ENCODE data around the gene TICAM1. TPM values are rescaled to one million over a fixed set of nuclear protein-coding genes. Genes with fewer than 3 reads are reported as not detected.
"Not testable (repeated sequence)": the region's sequence is repeated elsewhere in the genome, so short reads cannot be mapped to it uniquely, and the experiment has no call there.

The TICAM1 gene
- total RNA-seq, 1 experiment from 2014 or later: 9.9 TPM

DNA sequence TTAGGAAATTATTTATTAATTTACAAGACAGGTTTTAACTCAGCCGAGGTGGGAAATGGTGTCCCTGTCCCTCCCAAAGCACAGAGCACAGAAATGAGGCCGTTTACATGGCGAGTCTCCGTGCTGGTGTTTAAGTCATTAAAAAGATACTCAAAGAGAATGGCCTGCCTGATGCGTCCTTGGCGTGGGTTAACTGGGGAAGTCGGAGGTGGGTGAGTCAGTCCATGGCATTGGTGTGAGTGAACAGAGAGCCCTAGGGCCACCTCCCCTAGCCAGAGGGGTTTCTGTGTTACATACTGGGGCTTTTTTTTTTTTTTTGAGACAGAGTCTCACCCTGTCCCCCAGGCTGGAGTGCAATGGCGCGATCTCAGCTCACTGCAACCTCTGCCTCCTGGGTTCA lies 36.1 kb downstream of the TICAM1 start:
- ChIA-PET CTCF (no interaction called here), POLR2A (ENCODE audit: unreplicated experiment) (no interaction called here)
- Histone ChIP-seq H3K79me2 (ENCODE audit: low read depth) (peaks cover 47% of the 10 kb centered on the region), H3F3A (ENCODE audit: insufficient read depth, low read depth) (peaks cover 6% of the 10 kb centered on the region; the same call in 1 of the 2 replicates), H3K9me3 (ENCODE audit: insufficient read depth, low read depth) (no peaks in the 10 kb centered on the region), H2AFZ (no peak overlapping the region), H4K20me1 (ENCODE audit: insufficient read depth) (no peaks in the 10 kb centered on the region), H3K27me3 (ENCODE audit: insufficient read depth, low read depth) (no peaks in the 10 kb centered on the region), H3K4me1 (replicated peaks; ENCODE audit: insufficient read depth) (peaks cover 13% of the 10 kb centered on the region; the same call in 1 of the 2 replicates), H3K4me3 (no peak overlapping the region), H3K9me2 (ENCODE audit: insufficient read depth) (no peaks in the 10 kb centered on the region), H3K27ac (no peak overlapping the region), H3K36me3 (ENCODE audit: low read depth) (no peaks in the 10 kb centered on the region), H3K4me2 (no peak overlapping the region)
- intact Hi-C loops (cut with micrococcal nuclease; ENCODE audit: unreplicated experiment): no loop called here
- no TSS peak for BruUV-seq (replicated peaks)
- no peak for DNase-seq
- TF ChIP-seq, protein P1, sequence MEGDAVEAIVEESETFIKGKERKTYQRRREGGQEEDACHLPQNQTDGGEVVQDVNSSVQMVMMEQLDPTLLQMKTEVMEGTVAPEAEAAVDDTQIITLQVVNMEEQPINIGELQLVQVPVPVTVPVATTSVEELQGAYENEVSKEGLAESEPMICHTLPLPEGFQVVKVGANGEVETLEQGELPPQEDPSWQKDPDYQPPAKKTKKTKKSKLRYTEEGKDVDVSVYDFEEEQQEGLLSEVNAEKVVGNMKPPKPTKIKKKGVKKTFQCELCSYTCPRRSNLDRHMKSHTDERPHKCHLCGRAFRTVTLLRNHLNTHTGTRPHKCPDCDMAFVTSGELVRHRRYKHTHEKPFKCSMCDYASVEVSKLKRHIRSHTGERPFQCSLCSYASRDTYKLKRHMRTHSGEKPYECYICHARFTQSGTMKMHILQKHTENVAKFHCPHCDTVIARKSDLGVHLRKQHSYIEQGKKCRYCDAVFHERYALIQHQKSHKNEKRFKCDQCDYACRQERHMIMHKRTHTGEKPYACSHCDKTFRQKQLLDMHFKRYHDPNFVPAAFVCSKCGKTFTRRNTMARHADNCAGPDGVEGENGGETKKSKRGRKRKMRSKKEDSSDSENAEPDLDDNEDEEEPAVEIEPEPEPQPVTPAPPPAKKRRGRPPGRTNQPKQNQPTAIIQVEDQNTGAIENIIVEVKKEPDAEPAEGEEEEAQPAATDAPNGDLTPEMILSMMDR (conservative IDR thresholded peaks at IDR 0.05): no peak
- no peak for TF ChIP-seq EZH2 (IDR thresholded peaks at IDR 0.05; ENCODE audit: low read depth)

DNA sequence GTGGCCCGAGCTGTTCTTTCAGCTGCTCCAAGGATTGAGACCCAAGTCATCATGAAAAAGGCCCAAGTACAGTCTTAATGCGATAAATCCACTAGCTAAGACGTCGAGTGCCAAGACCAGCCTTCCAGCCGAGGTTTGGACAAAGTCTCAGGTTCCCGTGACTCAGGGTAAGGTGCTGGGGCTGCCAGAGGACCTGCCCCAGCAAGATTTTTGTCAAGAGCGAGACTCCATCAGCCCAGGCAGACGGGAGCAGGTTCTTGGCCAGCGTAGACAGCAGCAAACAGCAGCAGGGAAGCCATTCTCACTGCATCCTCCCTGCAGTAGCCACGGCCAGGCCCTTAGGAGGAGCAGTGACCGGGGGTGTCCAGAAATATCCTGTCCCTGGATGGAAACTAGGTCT lies 36.5 kb downstream of the TICAM1 start:
- H3K4me2 ChIP-seq: no peak overlapping the region
- BruUV-seq (replicated peaks): no TSS peak
- no peaks in the 10 kb centered on the region for H4K20me1 ChIP-seq (ENCODE audit: insufficient read depth)
- DNase-seq: no peak
- POLR2A ChIA-PET (ENCODE audit: unreplicated experiment): no interaction called here
- TF ChIP-seq, protein P1 (conservative IDR thresholded peaks at IDR 0.05): no peak
- no peak for TF ChIP-seq EZH2 (IDR thresholded peaks at IDR 0.05; ENCODE audit: low read depth)
- H3K79me2 ChIP-seq (ENCODE audit: low read depth): peaks cover 47% of the 10 kb centered on the region
- CTCF ChIA-PET: no interaction called here
- intact Hi-C loops (cut with micrococcal nuclease; ENCODE audit: unreplicated experiment): no loop called here
- 0 out of 2 replicates have a peak, but pooled peaks cover 8% of the 10 kb centered on the region for H3K4me1 ChIP-seq (replicated peaks; ENCODE audit: insufficient read depth)
- no peaks in the 10 kb centered on the region for H3K27me3 ChIP-seq (ENCODE audit: insufficient read depth, low read depth)
- H3K27ac ChIP-seq: no peak overlapping the region
- H3K36me3 ChIP-seq (ENCODE audit: low read depth): no peaks in the 10 kb centered on the region
- peaks cover 2% of the 10 kb centered on the region; the same call in 1 of the 2 replicates for H3F3A ChIP-seq (ENCODE audit: insufficient read depth, low read depth)
- H3K4me3 ChIP-seq: no peak overlapping the region
- H3K9me3 ChIP-seq (ENCODE audit: insufficient read depth, low read depth): no peaks in the 10 kb centered on the region
- H3K9me2 ChIP-seq (ENCODE audit: insufficient read depth): no peaks in the 10 kb centered on the region
- H2AFZ ChIP-seq: no peak overlapping the region

DNA sequence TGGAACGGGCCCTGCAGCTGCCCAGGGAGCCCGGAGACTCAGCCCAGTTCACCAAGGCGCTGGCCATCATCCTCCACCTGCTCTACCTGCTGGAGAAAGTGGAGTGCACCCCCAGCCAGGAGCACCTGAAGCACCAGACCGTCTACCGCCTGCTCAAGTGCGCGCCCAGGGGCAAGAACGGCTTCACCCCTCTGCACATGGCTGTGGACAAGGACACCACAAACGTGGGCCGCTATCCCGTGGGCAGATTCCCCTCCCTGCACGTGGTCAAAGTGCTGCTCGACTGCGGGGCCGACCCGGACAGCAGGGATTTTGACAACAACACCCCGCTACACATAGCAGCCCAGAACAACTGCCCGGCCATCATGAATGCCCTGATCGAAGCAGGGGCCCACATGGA lies 38.2 kb downstream of the TICAM1 start:
- POLR2A ChIA-PET (ENCODE audit: unreplicated experiment); H2AFZ ChIP-seq; H3K27me3 ChIP-seq (ENCODE audit: insufficient read depth, low read depth); H3K4me3 ChIP-seq; H4K20me1 ChIP-seq (ENCODE audit: insufficient read depth); intact Hi-C loops (cut with micrococcal nuclease; ENCODE audit: unreplicated experiment); H3K4me1 ChIP-seq (replicated peaks; ENCODE audit: insufficient read depth); DNase-seq; CTCF ChIA-PET; H3F3A ChIP-seq (ENCODE audit: insufficient read depth, low read depth); H3K36me3 ChIP-seq (ENCODE audit: low read depth); H3K9me3 ChIP-seq (ENCODE audit: insufficient read depth, low read depth); BruUV-seq (replicated peaks); H3K9me2 ChIP-seq (ENCODE audit: insufficient read depth); H3K27ac ChIP-seq: not testable (repeated sequence)
- H3K4me2 ChIP-seq: peak overlapping the region; percentile 82; the same call in 1 of the 2 replicates
- H3K79me2 ChIP-seq (ENCODE audit: low read depth): peaks cover 47% of the 10 kb centered on the region

DNA sequence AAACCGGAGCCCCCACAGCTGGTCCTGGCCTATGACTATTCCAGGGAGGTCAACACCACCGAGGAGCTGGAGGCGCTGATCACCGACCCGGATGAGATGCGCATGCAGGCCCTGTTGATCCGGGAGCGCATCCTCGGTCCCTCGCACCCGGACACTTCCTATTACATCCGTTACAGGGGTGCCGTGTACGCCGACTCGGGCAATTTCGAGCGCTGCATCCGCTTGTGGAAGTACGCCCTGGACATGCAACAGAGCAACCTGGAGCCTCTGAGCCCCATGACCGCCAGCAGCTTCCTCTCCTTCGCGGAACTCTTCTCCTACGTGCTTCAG lies 38.7 kb downstream of the TICAM1 start:
- POLR2A ChIA-PET (ENCODE audit: unreplicated experiment); H2AFZ ChIP-seq; H3F3A ChIP-seq (ENCODE audit: insufficient read depth, low read depth); BruUV-seq (replicated peaks); H3K4me1 ChIP-seq (replicated peaks; ENCODE audit: insufficient read depth); H3K27ac ChIP-seq; H3K27me3 ChIP-seq (ENCODE audit: insufficient read depth, low read depth); H3K9me3 ChIP-seq (ENCODE audit: insufficient read depth, low read depth); DNase-seq; H4K20me1 ChIP-seq (ENCODE audit: insufficient read depth); H3K9me2 ChIP-seq (ENCODE audit: insufficient read depth); CTCF ChIA-PET; intact Hi-C loops (cut with micrococcal nuclease; ENCODE audit: unreplicated experiment); H3K36me3 ChIP-seq (ENCODE audit: low read depth): not testable (repeated sequence)
- Histone ChIP-seq H3K4me3 (peak overlapping the region; percentile 73; the same call in 1 of the 2 replicates), H3K4me2 (peak overlapping the region; percentile 82), H3K79me2 (ENCODE audit: low read depth) (peaks cover 47% of the 10 kb centered on the region)

DNA sequence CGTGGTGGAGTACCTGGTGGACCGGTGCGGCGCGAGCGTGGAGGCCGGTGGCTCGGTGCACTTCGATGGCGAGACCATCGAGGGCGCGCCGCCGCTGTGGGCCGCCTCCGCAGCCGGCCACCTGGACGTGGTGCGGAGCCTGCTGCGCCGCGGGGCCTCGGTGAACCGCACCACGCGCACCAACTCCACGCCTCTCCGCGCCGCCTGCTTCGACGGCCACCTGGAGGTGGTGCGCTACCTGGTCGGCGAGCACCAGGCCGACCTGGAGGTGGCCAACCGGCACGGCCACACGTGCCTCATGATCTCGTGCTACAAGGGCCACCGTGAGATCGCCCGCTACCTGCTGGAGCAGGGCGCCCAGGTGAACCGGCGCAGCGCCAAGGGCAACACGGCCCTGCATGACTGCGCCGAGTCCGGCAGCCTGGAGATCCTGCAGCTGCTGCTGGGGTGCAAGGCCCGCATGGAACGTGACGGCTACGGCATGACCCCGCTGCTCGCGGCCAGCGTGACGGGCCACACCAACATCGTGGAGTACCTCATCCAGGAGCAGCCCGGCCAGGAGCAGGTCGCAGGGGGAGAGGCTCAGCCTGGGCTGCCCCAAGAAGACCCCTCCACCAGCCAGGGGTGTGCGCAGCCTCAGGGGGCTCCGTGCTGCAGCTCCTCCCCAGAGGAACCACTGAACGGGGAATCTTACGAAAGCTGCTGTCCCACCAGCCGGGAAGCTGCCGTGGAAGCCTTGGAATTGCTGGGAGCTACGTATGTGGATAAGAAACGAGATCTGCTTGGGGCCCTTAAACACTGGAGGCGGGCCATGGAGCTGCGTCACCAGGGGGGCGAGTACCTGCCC lies 39.3 kb downstream of the TICAM1 start:
- H3K4me1 ChIP-seq (replicated peaks; ENCODE audit: insufficient read depth); H4K20me1 ChIP-seq (ENCODE audit: insufficient read depth); H3K9me2 ChIP-seq (ENCODE audit: insufficient read depth); H3K36me3 ChIP-seq (ENCODE audit: low read depth); BruUV-seq (replicated peaks); POLR2A ChIA-PET (ENCODE audit: unreplicated experiment); H3F3A ChIP-seq (ENCODE audit: insufficient read depth, low read depth); DNase-seq; H3K27me3 ChIP-seq (ENCODE audit: insufficient read depth, low read depth); H3K9me3 ChIP-seq (ENCODE audit: insufficient read depth, low read depth); intact Hi-C loops (cut with micrococcal nuclease; ENCODE audit: unreplicated experiment): not testable (repeated sequence)
- H3K27ac ChIP-seq: peak overlapping the region; percentile 58
- H3K79me2 ChIP-seq (ENCODE audit: low read depth): peaks cover 47% of the 10 kb centered on the region
- CTCF ChIA-PET: interaction anchor here (0.8 kb wide), 1 partner anchor 237 kb away, joined by 16 read pairs; no protein-coding TSS in a partner anchor
- H2AFZ ChIP-seq: peak overlapping the region; percentile 68; the same call in 1 of the 2 replicates
- H3K4me3 ChIP-seq: peak overlapping the region; percentile 73
- H3K4me2 ChIP-seq: peak overlapping the region; percentile 82

Measured in PC-9 (cell line).